NCI-H1436 treated with DMSO at 0.1 percent for 48 hours (cell line): Measurements from ENCODE around the gene ARID1B.
"Not testable (repeated sequence)": the region's sequence is repeated elsewhere in the genome, so short reads cannot be mapped to it uniquely, and the experiment has no call there.

Experiments
- DNase-seq: peaks from one replicate; lab custom pipeline; 2025; lab: John Stamatoyannopoulos, UW

ARID1B gene

DNA sequence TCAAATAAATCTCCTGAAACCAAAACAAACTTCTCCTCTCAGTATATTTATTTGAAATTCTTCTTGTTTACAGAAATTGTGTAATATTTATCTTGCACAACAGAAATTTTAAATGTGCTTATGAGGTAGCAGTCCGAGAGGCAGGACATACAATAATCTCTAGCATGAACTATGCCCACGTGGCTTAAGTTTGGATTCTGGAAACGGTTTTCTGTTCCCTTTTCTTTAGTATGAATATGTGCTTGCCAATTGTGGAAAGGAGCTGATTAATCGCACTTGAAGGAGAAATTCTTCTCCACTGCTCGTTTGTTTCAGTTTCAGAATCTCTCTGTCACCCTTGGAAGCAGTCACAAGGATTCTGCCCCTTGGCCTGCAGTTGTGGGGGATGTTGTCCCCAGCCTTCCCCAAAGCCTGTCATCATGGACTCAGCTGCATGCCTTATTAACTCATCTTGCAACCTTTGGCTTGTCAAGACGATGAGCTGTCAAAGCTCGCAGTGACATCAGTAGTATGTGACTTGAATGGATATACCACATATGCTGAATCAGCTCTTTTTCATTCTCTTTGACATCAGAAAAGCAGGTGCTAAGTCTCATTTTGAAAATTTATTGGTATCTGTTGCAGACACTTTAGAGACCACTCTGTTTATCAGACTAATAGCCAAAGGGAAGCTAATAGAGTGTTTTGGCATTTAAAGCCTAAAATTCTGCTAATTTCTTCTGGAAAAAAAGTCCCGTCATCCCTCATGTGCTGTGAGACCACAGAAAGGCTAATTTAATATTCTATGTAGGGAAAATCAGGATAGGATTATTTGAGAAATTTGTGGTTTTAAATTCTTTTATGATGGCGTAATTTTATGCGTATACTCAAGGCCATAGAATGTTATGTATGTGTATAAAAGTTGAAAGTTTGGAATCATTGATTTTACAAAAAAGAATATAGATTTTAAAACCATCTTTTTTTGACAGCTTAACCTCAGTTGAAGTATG lies 186.8 kb downstream of the ARID1B start:
- DNase-seq = no peak

DNA sequence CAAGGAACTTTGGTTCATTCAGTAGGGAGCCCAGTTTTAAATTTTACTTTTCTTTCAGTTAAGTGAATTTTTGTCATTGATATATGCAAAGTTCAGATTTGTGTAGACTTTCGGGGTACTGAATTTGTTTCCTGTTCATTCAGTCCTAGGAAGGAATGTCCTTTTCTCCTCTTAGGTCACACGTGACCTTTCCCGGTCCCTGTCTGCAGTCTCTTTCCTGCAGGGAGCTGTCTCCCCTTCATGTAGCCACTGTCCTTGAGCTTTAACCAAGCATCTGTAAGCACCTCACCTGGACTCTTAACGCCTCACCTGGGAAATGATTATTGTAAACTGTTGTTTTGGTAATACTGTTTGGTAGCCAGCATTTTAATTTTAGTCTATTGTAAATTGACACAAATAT lies 190.7 kb downstream of the ARID1B start:
- no peak for DNase-seq

DNA sequence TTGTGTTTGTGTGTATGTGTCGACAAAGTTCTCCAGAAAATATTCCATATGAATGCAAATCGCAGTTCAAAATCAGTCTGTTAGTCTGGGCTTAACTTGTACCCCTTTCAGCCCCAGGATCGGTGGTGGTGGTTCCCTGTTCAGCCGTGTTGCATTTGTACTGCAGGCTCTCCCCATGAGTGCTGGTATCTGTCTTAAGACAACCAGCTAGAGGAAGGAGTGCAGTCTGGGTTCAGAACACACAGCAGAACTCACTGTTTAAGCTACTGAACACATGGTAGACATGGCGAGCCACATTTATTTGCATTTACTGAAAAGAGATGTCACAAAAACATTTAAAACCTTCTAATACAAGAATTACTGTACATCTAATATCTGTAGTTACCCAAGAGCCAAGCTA lies 192.1 kb downstream of the ARID1B start:
- no peak for DNase-seq

DNA sequence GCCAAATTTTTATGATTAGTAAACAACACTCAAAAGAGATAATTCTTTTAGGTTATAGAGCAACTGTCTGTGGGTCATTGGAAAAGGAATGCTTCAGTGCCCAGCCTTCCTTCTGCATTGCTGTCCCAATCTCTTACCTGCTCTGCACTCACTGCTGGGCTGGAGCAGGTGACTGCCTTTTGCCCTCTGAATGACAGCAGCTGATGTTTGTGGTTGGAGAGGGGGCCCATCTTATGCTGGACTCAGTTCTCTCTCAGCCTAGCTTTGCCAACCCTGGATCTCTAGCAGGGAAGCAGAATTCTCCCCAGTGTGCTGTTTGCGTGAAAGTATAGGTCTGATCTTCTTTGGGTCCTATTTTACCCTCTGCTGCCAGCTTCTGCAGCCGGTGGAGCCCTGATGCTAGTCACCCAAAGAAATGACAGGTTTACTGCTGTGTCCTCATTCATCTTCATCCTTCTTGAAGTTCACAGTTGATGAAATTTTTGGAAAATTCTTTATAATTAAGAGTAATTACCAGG lies 193.5 kb downstream of the ARID1B start:
- no peak for DNase-seq

DNA sequence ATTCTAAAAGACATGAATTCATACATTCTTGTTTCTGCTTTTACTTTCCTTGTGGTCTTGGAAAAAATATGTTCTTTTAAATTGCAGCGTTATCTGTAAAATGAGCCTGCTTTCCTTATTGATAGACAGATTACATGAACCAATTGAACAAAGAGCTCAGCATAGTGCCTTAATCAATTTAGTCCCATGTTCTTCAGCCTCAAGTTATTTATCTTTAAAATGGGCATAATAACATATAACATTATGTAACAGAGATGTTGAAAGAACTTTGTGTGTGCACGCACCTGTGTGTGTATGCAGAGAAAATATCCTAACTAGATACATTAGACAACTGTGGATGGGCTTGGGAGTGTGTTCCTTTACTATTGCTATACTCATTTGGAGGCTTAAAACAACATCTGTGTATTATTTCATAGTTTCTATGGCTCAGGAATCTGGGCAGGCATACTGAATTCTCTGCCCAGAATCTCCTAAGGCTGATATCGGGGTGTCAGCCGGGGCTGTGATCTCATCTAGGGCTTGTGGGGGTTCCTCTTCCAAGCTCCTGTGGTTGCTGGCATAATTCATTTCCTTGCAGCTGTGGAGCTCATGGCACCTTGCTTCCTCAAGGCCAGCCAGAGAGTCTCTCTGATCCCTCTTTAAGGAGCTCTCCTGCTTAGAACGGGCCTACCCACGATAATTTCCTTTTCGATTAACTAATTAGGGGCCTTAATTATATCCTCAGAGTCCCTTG lies 194.1 kb downstream of the ARID1B start:
- no peak for DNase-seq

DNA sequence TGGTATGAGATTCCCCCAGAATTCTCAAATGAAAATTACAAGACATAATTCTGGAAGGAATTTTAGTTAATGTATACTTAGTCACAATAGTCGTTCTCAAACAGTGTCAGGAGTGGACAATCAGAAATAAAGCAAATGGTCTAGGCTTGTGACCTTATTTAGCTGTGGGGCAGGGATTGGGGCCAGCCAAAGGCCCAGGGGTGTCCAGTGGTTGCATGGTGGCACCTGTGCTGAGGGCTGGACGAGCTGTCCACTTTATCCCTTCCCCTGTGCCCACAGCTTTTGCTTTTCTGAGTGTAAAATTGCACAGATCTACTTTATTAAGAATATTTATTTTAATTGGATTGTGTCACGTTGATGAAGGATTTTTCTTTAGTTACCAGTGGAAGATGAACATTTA lies 195.0 kb downstream of the ARID1B start:
- DNase-seq = no peak

DNA sequence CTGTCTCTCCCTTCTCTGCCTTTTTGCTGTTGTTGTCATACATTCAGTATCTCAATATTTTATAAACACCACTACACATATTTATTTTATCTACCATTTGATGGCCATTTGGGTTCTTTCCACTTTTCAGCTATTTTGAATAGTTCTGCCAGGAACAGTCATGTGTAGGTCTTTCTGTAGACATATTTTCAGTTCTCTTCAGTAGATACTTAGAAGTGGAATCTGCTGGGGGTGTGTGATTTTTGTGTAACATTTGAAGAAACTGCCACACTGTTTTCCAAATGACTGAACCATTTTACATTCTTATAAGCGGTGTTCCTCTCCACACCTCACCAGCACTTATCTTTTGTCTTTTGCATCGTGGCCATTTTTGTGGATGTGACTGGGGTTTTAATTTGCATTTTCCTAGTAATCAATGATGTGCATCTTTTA lies 197.7 kb downstream of the ARID1B start:
- DNase-seq = no peak

DNA sequence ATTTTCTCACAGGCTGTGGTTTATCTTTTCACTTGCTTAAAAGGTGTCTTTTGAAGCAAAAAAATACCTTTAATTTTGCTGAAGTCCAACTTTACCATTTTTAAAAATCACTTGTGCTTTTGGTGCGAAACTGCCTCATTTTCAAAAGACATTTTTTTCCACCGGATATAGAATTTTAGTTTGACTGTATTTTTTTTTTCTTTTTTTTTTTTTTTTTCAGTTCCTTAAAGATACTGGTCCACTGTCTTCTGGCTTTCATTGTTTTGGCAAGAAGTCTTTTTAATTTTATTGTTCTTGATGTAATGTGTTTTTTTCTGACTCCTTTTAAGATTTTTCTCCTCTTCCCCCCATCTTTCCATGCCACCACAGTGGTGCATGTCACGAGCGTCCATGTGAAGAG lies 198.2 kb downstream of the ARID1B start:
- DNase-seq = no peak

DNA sequence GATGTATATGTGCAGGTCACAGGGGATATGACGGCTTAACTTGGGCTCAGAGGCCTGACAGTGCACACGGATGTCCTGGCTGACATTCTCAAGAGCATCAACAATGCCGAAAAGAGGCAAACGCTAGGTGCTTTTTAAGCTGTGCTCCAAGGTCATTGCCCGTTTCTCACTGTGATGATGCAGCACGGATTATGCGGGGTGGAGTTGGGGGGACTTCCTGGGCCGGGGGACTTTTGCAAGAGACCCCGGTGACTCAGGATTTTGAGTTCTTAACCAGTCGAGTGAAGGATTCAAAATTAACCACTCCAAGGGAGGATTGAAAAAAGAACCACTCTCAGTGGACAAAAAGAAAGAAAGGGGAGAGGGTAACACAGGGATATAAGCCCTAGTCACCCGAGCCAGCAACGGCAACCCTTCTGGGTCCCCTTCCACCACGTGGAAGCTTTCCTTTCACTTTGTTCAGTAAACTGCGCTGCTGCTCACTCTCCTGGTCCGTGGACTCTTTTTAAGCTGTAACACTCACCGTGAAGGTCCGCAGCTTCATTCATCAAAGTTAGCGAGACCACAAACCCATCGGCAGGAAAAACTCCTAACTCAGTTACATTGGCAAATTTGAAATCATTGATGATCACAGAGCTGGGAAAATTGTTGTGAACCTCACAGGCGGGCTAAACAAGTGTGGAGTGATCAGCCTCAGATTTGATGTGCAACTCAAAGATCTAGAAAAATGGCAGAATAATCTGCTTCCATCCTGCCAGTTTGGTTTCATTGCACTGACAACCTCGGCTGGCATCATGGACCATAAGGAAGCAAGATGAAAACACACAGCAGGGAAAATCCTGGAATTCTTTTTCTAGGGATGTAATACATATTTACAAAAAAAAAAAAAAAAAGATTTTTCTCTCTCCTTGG lies 199.3 kb downstream of the ARID1B start:
- DNase-seq = no peak

DNA sequence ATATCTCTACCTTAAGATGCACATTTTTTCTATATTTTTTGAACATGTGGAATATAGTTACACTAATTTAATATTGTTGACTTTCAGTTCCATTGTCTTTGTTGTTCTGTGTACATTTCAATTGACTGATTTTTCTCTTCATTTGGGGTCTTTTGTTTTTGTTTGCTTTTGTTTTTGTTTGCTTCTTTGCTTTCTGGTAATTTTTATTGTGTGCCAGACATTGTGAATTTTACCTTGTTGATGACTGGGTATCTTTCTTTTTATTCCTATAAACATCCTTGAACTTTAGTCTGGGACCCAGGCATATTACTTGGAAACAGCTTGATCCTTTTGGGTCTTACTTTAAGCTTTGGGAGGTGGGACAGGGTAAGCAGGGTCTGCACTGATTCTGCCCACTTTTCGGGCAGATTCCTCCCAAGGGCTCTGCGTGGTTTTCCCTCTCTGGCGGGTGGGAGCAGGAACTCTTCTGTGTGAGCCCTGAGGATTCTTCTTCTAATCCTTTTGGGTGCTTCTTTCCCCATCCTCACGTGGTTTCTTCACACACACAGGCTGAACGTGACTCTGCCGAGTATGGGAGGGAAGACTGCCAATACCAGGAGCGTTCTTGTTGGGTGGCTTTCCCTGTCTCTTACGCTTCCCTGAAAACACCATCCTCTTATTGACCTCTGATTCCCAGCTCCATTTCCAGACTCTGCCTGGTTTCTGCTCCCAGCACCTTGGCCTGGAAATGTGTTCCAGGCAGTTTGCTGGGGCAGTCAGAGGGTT lies 200.5 kb downstream of the ARID1B start:
- DNase-seq = no peak

DNA sequence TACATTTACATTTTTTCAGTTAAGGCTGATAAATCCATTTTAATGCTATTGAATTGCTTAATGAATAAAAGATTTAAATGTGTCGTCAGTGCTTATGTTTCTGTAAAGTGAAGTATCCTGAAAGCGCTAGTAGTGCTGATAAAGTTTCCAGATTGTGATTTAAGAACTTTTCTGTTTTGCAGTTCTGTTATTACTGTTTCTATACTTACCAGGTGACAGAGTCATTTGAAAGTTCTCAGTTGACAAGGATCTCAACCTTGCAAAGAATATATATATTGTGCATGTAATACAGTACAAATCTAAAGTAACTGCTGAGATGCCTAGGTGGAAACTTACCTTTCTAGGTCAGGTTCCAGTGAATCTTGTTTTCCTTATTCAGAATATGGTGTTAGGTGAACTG lies 201.8 kb downstream of the ARID1B start:
- DNase-seq = no peak

DNA sequence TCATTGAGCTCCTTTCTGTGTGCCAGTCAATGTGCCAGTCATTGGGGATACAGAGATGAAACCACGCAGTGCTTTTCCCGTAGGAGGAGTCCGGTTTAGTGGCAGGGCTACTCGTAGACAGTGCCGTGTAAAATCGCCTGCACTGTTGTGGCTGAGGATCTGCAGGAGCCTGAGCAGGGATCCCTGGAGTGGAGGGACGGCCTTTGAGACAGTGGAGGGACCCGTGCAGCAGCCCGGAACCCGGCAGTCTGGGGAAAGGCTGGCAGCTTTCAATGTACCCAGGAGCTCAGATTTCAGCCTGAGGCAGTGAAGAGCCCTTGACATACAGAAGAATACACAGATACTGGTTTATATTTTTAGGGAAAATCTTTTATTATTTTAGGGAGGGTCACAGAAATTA lies 203.3 kb downstream of the ARID1B start:
- peak; percentile 24 for DNase-seq

DNA sequence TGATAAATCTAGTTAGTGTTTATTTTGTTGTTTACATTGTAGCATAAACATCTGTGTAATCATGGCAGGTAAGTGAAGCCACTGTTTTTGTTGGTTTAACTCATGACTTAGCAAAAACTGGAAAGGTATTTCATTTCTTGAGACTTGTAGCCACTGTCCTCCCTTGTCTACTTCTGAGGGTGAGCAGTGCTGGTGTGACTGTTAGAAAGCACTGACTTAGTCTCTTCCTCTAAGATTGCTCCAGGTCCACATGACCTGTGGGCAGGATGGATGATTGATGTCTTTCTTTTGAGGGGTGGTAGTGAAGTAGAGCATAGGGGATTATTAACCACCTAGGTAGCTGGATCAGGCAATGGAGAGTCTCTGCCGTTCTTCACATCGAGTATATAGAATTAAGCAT lies 203.8 kb downstream of the ARID1B start:
- no peak for DNase-seq

DNA sequence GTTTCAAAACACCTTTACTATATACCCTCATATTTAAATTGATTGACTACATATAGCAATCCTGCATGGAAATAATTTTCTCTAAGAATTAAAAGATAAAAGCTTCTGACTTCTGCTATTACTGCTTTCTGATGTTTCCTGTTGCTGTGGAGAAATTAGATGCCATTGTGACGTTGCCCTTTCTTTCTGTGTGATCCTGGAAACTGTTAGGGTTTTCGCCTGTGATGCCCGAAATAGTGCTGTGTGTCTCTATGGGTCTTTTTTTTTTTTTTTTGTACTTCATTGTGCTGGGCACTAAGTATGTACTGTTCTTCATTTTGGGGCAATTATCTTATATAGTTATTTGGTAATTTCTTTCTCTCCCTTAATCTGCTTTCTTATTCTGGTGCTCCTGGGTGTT lies 205.0 kb downstream of the ARID1B start:
- no peak for DNase-seq

DNA sequence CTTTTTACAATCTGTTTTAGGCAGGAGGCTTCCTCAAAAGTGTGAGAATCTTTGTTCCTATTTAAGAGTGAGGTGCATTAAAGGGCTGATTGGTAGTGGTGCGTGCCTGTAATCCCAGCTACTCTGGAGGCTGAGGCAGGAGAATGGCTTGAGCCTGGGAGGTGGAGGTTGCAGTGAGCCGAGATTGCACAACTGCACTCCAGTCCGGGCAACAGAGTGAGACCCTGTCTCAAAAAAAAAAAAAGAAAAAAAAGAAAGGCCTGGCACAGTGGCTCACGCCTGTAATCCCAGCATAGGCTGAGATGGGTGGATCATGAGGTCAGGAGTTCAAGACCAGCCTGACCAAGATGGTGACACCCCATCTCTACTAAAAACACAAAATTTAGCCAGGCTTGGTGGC lies 205.7 kb downstream of the ARID1B start:
- not testable (repeated sequence) for DNase-seq

DNA sequence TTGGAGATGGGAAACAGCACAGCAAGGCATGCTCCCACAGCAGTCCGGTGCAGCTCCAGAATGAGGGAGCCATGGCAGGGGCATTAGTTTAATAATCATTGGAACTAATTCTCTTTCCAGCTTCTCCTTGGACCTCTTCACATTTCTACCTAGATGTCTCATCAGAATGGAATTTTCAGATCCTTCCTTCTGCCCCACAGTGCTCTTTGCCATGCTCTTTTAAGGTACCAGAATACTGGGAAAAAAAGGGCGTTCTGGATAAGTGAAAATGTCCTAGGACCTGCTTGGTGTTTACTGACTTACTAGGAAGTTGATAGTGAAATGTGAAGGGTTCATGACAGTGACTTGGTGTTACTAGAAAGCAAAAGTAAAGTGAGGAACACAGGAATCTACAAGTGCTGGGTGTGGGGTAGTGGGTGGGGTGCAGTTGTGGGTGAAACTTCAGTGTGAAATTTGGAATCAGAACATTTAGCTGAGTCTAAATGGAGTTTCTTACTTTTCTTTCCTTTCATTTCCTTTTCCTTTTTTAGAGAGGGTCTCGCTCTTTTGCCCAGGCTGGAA lies 207.1 kb downstream of the ARID1B start:
- no peak for DNase-seq

DNA sequence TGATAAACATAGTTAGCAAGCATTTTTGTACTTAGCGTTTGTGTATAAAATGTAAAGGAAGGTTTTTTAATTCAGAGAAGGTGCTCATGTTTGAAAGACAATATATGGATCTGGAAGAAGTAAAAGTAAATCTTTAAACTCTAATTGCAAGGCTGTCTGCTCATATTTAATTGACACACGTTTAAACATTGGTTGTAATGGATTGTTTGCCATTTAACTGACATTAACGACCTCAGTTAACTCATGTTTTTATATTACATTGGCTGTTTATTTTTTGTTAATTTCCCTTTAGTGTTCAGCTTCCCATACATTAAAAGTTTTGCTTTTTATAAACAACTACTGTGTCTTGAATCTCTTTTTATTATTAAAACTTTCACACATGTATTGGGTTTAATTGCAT lies 208.1 kb downstream of the ARID1B start:
- no peak for DNase-seq

DNA sequence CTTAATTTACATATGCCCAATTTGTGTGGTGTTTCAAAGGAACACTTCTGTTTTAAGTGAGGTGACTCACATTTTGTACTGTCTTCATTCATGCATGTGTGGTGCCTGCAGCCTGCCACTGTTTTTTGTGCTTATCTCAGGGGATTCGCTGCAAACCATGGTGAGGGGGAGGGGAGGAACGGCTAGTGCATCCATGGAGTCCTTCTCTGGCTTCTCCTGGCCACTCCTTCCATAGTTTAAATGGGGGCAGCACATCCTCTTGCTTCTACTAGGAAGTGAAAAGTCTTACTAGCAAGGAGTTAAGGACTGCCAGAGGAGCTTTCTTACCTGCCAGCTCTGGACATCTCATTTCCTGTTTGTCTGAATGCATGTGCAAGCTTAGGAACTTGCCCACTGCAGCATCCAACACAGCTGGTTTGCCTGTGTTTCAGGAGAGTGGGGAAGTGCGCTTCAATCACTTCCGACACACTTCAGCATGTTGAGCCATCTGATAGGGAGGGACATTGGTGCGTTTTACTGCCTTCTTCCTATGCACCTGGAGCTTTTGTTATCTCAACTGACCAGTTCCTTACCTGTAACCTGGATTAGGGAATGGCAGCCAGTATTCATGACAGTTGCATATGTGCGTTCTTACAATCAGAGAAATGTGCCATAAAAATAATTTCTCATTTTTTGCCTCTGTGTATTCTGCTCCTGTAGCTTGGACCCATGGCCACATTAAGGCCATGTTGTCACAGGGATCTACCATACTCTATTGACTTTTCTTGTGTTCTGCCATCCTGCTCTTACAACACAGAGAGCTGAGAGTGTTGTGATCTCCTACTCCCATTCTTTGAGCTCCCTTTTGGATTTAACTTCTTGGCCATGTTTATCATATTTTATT lies 211.3 kb downstream of the ARID1B start:
- no peak for DNase-seq

DNA sequence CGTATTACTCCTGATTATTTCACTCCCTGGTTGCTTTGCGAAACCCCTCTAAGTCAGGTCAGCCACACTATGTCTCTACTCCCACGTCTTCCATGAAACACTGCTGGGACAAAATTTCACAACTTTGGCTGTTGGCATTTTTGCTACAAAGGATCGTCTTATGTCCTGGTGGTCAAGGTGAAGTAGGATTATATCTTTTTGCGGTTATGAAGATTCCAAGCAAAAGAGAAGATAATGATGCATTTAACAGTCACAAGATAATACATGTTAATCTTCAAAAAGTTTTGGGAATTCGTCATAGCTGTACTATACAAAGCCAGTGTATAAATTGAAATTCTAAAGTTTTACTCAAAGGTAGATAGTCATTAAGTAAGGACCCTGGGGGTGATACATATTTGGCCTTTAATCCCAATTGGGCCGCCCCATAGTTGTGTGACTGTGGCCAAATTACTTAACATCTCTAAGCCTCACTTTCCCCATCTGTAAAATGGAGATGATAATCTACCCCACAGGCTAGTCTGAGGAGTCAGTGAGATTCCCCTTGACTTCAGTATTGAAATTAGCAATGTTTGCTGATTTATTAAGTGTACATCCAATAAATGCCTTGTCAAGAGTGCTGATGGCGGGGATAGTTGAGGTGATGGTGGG lies 212.1 kb downstream of the ARID1B start:
- DNase-seq = no peak
